Cardiac muscle cell (in vitro differentiated cells and primary cell): Measurements from ENCODE around the gene P2RY6. TPM values are rescaled to one million over a fixed set of nuclear protein-coding genes. Genes with fewer than 3 reads are reported as not detected.

Experiments
- DNase-seq, 2 donors: peaks; one replicate each; pipeline versions ENCODE4 v3.0.0 to v3.0.0-alpha.2; 2010 to 2017; ENCODE audit warnings: low read depth in 1 of 2, low spot score in 1 of 2
- H3K27ac ChIP-seq: fragments of 200-600 bp; sonication (generic); 2 replicates; pipeline ENCODE4 v1.5.1; 2016
- H3K27me3 ChIP-seq: fragments of 200-600 bp; sonication (generic); 2 replicates; pipeline ENCODE4 v1.6.0; 2016; ENCODE audit warnings: control low read depth
- H3K36me3 ChIP-seq: fragments of 200-600 bp; sonication (generic); 2 replicates; pipeline ENCODE4 v1.5.1; 2016; ENCODE audit warnings: control low read depth
- H3K4me1 ChIP-seq: fragments of 200-600 bp; sonication (generic); 2 replicates; pipeline ENCODE4 v1.8.1; 2017; ENCODE audit warnings: low read depth, mild to moderate bottlenecking, mixed run types
- H3K4me3 ChIP-seq: fragments of 200-600 bp; sonication (generic); 2 replicates; pipeline ENCODE4 v1.5.1; 2016; ENCODE audit warnings: mild to moderate bottlenecking
- H3K9me3 ChIP-seq: fragments of 200-600 bp; sonication (generic); 2 replicates; pipeline ENCODE4 v1.5.1; 2017; ENCODE audit warnings: low read depth, mild to moderate bottlenecking, control low read depth
- polyA plus RNA-seq: library from polyadenylated mRNA; unstranded; fragments of >200 nt; fragmentation: Nextera tagmentation; extraction: Ambion mirVana; gene quantifications from 2 replicates; pipeline ENCODE4 v1.2.1, GENCODE V29; 2016
- total RNA-seq: library from RNA; depleted of rRNA; stranded (reverse); fragments of >200 nt; gene quantifications from 2 replicates; pipeline ENCODE4 v1.2.3, GENCODE V29; 2016
- TF ChIP-seq, protein P1 (sequence below): IDR thresholded peaks from 2 replicates; pipeline ENCODE4 v1.5.1; 2012; ENCODE audit warnings: low read depth, mild to moderate bottlenecking, low read length

Gene P2RY6
- total and polyA plus RNA-seq, 2 experiments from 2014 or later: 0.39 TPM; not detected in 1

DNA sequence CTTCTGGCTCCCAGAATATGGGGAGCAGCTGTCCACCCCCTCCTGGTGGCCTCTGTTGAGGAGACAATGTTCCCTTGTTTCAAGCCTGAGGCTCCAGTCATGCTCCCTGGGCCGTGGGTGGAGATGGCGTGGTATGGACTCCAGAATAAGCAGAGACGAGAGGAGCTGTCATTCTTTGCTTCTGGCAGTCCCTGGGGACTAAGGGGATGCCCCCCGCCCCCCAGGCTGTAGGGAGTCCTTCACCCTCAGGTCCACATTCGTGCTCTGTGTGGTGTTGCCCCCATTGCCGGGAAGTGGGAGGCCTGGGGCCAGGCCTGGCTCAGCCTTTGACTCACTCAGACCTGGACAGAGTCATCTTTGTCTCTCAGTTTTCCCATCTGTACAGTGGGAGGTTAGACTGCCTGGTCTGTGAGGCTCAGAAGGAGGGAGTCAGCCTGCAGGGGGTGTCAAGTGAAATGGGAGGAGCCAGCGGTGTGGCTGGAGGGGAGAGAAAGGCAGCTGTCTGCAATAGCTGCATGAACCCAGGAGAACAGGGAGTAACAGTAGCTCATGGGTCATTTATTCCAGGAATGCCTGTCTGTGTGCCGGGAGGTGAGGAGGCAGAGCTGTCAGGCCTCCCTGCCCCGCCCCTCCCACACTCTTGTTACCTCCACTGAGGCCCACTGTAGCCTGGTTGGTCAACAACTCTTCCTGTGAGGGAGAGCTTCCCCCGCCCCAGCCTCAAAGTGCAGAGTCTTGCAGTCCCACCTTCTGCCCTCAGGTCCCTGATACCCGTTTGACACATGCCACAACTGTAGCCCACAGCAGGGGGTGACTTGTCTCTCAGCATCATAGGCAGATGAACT is 42.2 kb downstream of the P2RY6 start:
- Histone ChIP-seq H3K36me3 (no peaks in the 10 kb centered on the region), H3K9me3 (no peaks in the 10 kb centered on the region), H3K27ac (peak overlapping the region; percentile 97), H3K27me3 (no peaks in the 10 kb centered on the region), H3K4me1 (peaks cover 56% of the 10 kb centered on the region), H3K4me3 (peak overlapping the region; percentile 7)
- TF ChIP-seq, protein P1, sequence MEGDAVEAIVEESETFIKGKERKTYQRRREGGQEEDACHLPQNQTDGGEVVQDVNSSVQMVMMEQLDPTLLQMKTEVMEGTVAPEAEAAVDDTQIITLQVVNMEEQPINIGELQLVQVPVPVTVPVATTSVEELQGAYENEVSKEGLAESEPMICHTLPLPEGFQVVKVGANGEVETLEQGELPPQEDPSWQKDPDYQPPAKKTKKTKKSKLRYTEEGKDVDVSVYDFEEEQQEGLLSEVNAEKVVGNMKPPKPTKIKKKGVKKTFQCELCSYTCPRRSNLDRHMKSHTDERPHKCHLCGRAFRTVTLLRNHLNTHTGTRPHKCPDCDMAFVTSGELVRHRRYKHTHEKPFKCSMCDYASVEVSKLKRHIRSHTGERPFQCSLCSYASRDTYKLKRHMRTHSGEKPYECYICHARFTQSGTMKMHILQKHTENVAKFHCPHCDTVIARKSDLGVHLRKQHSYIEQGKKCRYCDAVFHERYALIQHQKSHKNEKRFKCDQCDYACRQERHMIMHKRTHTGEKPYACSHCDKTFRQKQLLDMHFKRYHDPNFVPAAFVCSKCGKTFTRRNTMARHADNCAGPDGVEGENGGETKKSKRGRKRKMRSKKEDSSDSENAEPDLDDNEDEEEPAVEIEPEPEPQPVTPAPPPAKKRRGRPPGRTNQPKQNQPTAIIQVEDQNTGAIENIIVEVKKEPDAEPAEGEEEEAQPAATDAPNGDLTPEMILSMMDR: no peak
- peak; percentile 80 to 81 for DNase-seq

DNA sequence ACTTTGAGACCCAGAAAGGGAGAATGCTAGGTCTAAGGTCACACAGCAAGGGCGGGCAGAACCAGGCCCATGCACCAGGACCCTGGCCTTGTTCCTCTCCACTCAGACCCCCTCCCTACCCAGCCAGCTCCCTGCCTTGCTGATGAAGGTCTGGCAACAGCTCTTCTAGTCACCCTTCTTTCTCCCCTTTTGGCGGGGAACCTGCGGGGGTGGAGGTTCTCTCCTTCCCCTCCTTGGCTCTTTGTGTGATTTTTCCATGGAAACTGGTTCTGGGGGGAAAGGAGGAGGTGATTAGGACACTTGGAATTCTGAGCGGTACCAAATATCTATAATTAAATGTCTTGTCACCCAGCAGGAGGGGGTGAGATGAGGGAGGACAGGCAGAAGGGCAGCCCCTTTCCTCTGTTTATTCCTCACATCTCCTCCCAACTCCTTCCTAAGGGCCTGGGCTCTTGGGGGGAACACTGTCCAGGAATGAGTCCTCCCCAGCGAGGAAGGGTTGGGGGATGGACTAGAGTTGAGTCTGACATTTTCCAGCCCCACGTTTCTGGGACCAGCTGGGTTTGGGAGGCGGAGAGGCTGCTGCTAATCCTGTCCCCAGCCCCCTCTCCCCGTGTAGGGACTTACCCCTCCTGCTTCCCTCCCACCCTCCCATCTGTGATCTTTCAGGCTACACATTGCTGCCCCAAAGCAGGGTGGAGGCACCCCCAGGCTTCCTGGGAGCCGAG is 43.3 kb downstream of the P2RY6 start:
- Histone ChIP-seq H3K27ac (peak overlapping the region; percentile 97), H3K27me3 (no peaks in the 10 kb centered on the region), H3K4me1 (peaks cover 50% of the 10 kb centered on the region)

DNA sequence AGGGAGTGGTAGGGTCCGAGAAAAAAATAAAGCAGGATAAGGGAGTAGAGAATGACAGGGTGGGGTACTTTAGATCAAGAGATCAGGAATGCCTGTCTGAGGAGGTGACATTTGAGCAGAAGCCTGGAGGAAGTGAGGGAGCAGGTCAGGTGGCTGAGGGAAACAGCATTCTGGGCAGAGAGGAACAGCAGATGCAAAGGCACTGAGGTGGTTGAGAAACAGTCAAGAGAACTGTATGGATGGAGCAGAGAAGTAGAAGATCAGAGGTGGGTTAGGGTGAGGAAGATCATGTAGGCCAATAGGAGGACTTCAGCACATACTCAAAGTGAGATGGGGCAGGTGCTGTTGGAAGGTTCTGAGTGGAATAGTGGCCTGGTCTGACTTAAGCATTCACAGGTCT is 44.3 kb downstream of the P2RY6 start:
- no peaks in the 10 kb centered on the region for H3K36me3 ChIP-seq
- H3K27me3 ChIP-seq: no peaks in the 10 kb centered on the region
- DNase-seq: no peak
- no peaks in the 10 kb centered on the region for H3K9me3 ChIP-seq
- TF ChIP-seq, protein P1: no peak
- peaks cover 53% of the 10 kb centered on the region for H3K4me1 ChIP-seq
- no peak overlapping the region for H3K4me3 ChIP-seq
- peak overlapping the region; percentile 97 for H3K27ac ChIP-seq

More for the DNA sequence above, 43.3 kb downstream of the P2RY6 start:
- H3K4me3 ChIP-seq: no peak overlapping the region
- H3K9me3 ChIP-seq: no peaks in the 10 kb centered on the region
- TF ChIP-seq, protein P1: no peak
- no peak for DNase-seq
- no peaks in the 10 kb centered on the region for H3K36me3 ChIP-seq

DNA sequence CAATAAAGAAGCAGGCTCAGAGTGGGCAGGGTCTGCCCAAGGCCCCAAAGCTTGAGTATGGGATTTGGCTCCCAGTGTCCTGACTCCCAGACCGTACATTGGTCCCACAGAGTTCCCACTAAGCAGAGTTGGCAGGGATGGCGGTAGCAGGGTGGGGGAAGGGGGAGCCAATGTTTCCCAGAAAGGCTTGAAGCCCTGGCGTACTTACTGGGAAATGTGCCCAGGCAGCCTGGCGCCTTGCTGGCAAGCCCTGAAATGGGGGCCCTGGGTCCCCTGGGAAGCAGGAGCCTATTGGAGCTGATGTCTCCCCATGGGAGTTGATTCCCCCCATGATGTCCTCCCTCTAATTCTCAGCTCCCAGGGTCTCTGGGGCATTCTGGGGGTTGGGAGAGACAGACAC is 45.2 kb downstream of the P2RY6 start:
- Histone ChIP-seq H3K27me3 (no peaks in the 10 kb centered on the region), H3K4me1 (peaks cover 53% of the 10 kb centered on the region), H3K36me3 (no peaks in the 10 kb centered on the region), H3K4me3 (no peak overlapping the region), H3K9me3 (no peaks in the 10 kb centered on the region), H3K27ac (peak overlapping the region; percentile 24)
- TF ChIP-seq, protein P1: no peak
- DNase-seq: peak in 1 of 2 donors; percentile 51

DNA sequence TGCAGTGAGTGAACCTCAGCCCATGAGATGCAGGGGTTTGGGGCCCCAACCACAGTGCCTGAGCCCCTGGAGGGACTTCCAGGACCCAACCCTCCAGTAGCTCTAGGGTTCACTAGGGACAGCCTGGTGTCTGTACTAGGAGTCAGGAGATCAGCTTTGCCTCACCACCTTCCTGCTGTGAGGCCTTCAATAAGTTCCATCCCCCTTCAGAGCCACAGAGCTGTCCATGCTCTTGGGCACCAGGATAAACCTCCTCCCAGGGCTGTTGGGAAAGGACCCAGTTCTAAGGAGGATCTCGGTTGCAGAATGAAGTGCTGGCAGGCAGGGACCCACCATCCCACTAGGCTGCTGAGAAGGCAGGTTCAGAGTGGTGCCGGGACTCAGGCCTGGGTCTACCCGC is 45.7 kb downstream of the P2RY6 start:
- no peaks in the 10 kb centered on the region for H3K36me3 ChIP-seq
- H3K27me3 ChIP-seq: no peaks in the 10 kb centered on the region
- DNase-seq: no peak
- peaks cover 53% of the 10 kb centered on the region for H3K4me1 ChIP-seq
- H3K4me3 ChIP-seq: no peak overlapping the region
- no peaks in the 10 kb centered on the region for H3K9me3 ChIP-seq
- H3K27ac ChIP-seq: peak overlapping the region; percentile 24
- TF ChIP-seq, protein P1: no peak
